GM12865 (cell line): ENCODE results near the gene SLC34A2.
"Not testable (repeated sequence)": the region's sequence is repeated elsewhere in the genome, so short reads cannot be mapped to it uniquely, and the experiment has no call there.

Experiments used
- DNase-seq: peaks from one replicate; pipeline ENCODE4 v3.0.0; 2010; ENCODE audit warnings: low read depth
- H3K4me3 ChIP-seq: 2 replicates; pipeline ENCODE4 v1.5.1; 2011; ENCODE audit warnings: mild to moderate bottlenecking, low read depth, low read length, control low read depth
- CTCF ChIP-seq: IDR thresholded peaks from 2 replicates; pipeline ENCODE4 v1.5.1; 2011; ENCODE audit warnings: low read length, control low read depth, low read depth, inconsistent platforms; ENCODE audit not compliant: insufficient read depth; ENCODE audit errors: missing control alignments

The SLC34A2 gene, protein sequence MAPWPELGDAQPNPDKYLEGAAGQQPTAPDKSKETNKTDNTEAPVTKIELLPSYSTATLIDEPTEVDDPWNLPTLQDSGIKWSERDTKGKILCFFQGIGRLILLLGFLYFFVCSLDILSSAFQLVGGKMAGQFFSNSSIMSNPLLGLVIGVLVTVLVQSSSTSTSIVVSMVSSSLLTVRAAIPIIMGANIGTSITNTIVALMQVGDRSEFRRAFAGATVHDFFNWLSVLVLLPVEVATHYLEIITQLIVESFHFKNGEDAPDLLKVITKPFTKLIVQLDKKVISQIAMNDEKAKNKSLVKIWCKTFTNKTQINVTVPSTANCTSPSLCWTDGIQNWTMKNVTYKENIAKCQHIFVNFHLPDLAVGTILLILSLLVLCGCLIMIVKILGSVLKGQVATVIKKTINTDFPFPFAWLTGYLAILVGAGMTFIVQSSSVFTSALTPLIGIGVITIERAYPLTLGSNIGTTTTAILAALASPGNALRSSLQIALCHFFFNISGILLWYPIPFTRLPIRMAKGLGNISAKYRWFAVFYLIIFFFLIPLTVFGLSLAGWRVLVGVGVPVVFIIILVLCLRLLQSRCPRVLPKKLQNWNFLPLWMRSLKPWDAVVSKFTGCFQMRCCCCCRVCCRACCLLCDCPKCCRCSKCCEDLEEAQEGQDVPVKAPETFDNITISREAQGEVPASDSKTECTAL

GRCh38 chr4:25654971-25655963 lies at the start of gene SLC34A2:
Gene SLC34A2 (plus strand): TSS chr4:25655851. CDS start chr4:25662501, 6,650 bp downstream.
- H3K4me3 ChIP-seq, result no peak within 1 kb of the TSS
- no peak for DNase-seq
- TF ChIP-seq CTCF, result no peak

DNA sequence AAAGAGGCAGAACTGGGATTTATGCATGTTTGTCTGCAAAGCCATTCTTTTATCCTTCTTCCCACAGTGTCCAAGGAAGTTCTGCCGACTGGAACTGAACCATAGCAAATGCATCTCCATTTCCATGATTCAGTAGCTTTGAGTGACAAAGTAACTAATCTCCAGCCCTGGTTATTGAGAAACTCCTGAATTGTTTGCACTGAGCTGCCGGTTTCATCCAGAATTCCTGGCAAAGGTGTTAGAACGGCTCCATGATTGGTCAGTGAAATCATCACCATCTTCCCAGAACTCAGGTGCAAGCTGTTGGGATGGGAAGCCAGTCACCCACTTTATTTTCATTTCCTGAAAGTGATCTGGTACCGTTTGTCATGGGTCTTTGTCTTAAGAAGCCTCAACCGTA lies 47.0 kb upstream of the SLC34A2 start:
- H3K4me3 ChIP-seq, result no peak overlapping the region
- no peak for TF ChIP-seq CTCF
- DNase-seq, result no peak

GRCh38 chr4:25609976-25610375 lies 45.7 kb upstream of the SLC34A2 start:
- no peak for TF ChIP-seq CTCF
- H3K4me3 ChIP-seq, result no peak overlapping the region
- no peak for DNase-seq

- DNase-seq, H3K4me3 ChIP-seq: not testable (repeated sequence)
Measured at GRCh38 chr4:25613613-25614012, 42.0 kb upstream of the SLC34A2 start.

GRCh38 chr4:25614807-25615206 lies 40.8 kb upstream of the SLC34A2 start:
- H3K4me3 ChIP-seq, result no peak overlapping the region
- no peak for DNase-seq
- no peak for TF ChIP-seq CTCF

DNA sequence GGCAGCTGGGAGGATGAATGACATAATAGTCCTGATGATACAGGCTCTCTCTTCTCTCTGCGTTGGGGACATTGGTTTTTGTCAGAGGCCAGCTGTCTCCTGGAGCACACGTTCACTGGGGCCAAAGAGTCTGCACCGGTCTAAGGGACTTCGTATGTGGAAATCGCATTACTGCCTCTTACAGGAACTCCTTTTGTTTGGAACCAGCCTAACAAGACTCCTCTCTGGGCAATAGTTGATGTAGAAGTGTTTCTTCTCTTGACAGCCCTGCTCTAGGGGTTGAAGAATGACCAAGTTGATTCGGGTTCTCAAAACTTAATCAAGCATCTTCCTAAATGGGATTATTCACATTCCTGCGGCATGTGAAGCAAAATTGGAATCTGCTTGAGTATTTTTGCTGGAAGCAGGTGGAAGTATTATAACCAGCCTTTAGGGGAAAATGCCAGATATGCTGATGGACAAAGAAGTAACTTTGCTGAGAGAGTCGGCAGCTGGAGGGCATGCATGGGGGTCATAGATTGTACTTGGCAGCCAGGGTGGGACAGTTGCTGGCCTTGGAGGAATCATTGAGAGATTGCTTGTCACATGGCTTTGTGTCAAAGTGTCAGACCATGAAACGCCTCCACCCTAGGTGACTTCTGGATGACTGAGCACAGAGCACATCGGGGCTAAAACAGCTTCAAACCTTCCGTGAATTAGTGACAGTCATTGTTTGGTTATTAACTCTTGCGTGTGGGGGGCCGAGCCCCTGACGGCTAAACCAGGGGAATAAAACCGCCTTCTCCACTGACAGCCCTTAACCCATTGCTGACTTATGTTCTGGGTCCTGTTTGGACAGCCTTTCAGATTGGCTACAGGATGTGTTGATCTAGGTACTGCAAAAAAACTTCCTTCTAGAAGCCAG lies 34.4 kb upstream of the SLC34A2 start:
- no peak for TF ChIP-seq CTCF
- DNase-seq, result peak; percentile 2
- H3K4me3 ChIP-seq, result no peak overlapping the region
